IMR-90 (cell line): ENCODE data around the gene RUNX3. TPM values are rescaled to one million over a fixed set of nuclear protein-coding genes. Genes with fewer than 3 reads are reported as not detected.

Experiments used
- ATAC-seq: fragments of 200-7000 bp; cut with Tn5 transposase; 2 replicates; pipeline ENCODE4 v1.9.1; 2020; ENCODE audit warnings: low read depth, mild to moderate bottlenecking, moderate library complexity
- BruUV-seq: library from RNA; stranded (reverse); fragments of 400-500 nt; replicated peaks from 2 replicates; lab custom pipeline; 2021; lab: Mats Ljungman, UMichigan
- CTCF ChIA-PET: fragments of 300-600 bp; formaldehyde crosslinking; extraction: SDS; loops from one replicate; lab custom pipeline; 2021; ENCODE audit warnings: antibody characterized with exemption; lab: Yijun Ruan, JAX
- POLR2A ChIA-PET: fragments of 300-600 bp; sonication (Branson Sonifier 250); formaldehyde crosslinking; loops from one replicate; lab custom pipeline; 2022; ENCODE audit warnings: antibody characterized with exemption; ENCODE audit not compliant: unreplicated experiment; lab: Charles Lee
- DNase-seq: peaks from one replicate; pipeline ENCODE4 v3.0.0; 2013
- H2AFZ ChIP-seq: replicated peaks from 2 replicates; pipeline ENCODE3; 2013; ENCODE audit warnings: low read length, mild to moderate bottlenecking; ENCODE audit not compliant: poor library complexity
- H2AK5ac ChIP-seq: 2 replicates; pipeline ENCODE4 v1.6.1; 2013; ENCODE audit warnings: low read depth, low read length, inconsistent platforms
- H2AK9ac ChIP-seq: replicated peaks from 2 replicates; pipeline ENCODE3; 2013; ENCODE audit warnings: mild to moderate bottlenecking, low read depth, low read length, moderate library complexity; ENCODE audit not compliant: poor library complexity
- H2BK120ac ChIP-seq: 2 replicates; pipeline ENCODE4 v1.6.1; 2013; ENCODE audit warnings: low read depth, low read length, inconsistent platforms
- H2BK15ac ChIP-seq: 3 replicates; pipeline ENCODE4 v1.6.1; 2013; ENCODE audit warnings: low read depth, low read length, inconsistent platforms
- H2BK20ac ChIP-seq: 2 replicates; pipeline ENCODE4 v1.6.1; 2013; ENCODE audit warnings: low read depth, mild to moderate bottlenecking, inconsistent platforms, low read length, moderate library complexity
- H2BK5ac ChIP-seq: 2 replicates; pipeline ENCODE4 v1.6.1; 2013; ENCODE audit warnings: mild to moderate bottlenecking, low read depth, low read length, inconsistent platforms; ENCODE audit not compliant: poor library complexity, severe bottlenecking
- H3K14ac ChIP-seq: replicated peaks from 2 replicates; pipeline ENCODE4 v1.6.1; 2013; ENCODE audit warnings: low read depth, low read length, inconsistent platforms
- H3K18ac ChIP-seq: 2 replicates; pipeline ENCODE4 v1.6.1; 2013; ENCODE audit warnings: low read depth, low read length, control low read depth
- H3K23ac ChIP-seq: 2 replicates; pipeline ENCODE4 v1.6.1; 2013; ENCODE audit warnings: low read depth, low read length, inconsistent platforms
- H3K27ac ChIP-seq: 2 replicates; pipeline ENCODE4 v1.5.1; 2013; ENCODE audit warnings: mild to moderate bottlenecking, control low read depth, low read length; ENCODE audit not compliant: insufficient read depth
- H3K27me3 ChIP-seq: 2 replicates; pipeline ENCODE4 v1.6.1; 2013; ENCODE audit warnings: low read length; ENCODE audit not compliant: control insufficient read depth, insufficient read depth
- H3K36me3 ChIP-seq: 2 replicates; pipeline ENCODE4 v1.6.1; 2013; ENCODE audit warnings: low read length, mixed read lengths; ENCODE audit not compliant: control insufficient read depth, insufficient read depth
- H3K4ac ChIP-seq: 2 replicates; pipeline ENCODE4 v1.6.1; 2013; ENCODE audit warnings: low read depth, low read length, inconsistent platforms
- H3K4me1 ChIP-seq: 2 replicates; pipeline ENCODE4 v1.6.1; 2013; ENCODE audit warnings: low read length, mixed read lengths; ENCODE audit not compliant: control insufficient read depth, insufficient read depth
- H3K4me2 ChIP-seq: 2 replicates; pipeline ENCODE4 v1.6.1; 2013; ENCODE audit warnings: low read depth, mild to moderate bottlenecking, control low read depth, low read length, moderate library complexity
- H3K4me3 ChIP-seq: 2 replicates; pipeline ENCODE4 v1.5.1; 2013; ENCODE audit warnings: low read depth, mild to moderate bottlenecking, control low read depth, low read length, moderate library complexity; ENCODE audit not compliant: insufficient read depth
- H3K56ac ChIP-seq: 2 replicates; pipeline ENCODE4 v1.6.1; 2013; ENCODE audit warnings: low read length, inconsistent platforms; ENCODE audit not compliant: insufficient read depth; ENCODE audit errors: extremely low read depth
- H3K79me1 ChIP-seq, 2 experiments: 2 replicates each; pipeline ENCODE4 v1.6.1; 2013; ENCODE audit warnings: low read length in 2 of 2, inconsistent platforms in 1 of 2, low read depth in 1 of 2
- H3K9ac ChIP-seq: 2 replicates; pipeline ENCODE4 v1.6.1; 2013; ENCODE audit warnings: low read depth, low read length, control low read depth
- H3K9me1 ChIP-seq: 2 replicates; pipeline ENCODE4 v1.6.1; 2013; ENCODE audit warnings: low read length, inconsistent platforms; ENCODE audit not compliant: insufficient read depth
- H3K9me3 ChIP-seq: 2 replicates; pipeline ENCODE4 v1.6.1; 2013; ENCODE audit warnings: low read length; ENCODE audit not compliant: control insufficient read depth, insufficient read depth
- H4K20me1 ChIP-seq: 2 replicates; pipeline ENCODE4 v1.6.1; 2013; ENCODE audit warnings: low read length, inconsistent platforms; ENCODE audit not compliant: insufficient read depth
- H4K5ac ChIP-seq: 2 replicates; pipeline ENCODE4 v1.6.1; 2013; ENCODE audit warnings: mild to moderate bottlenecking, low read depth, low read length, control low read depth
- H4K8ac ChIP-seq, 2 experiments: 2 replicates each; pipeline ENCODE4 v1.6.1; 2013; ENCODE audit warnings: low read depth in 2 of 2, low read length in 2 of 2, control low read depth in 1 of 2, inconsistent platforms in 1 of 2
- H4K91ac ChIP-seq: 2 replicates; pipeline ENCODE4 v1.6.1; 2013; ENCODE audit warnings: low read depth, low read length, inconsistent platforms; ENCODE audit not compliant: insufficient read depth
- RCOR1 ChIP-seq: IDR thresholded peaks from 2 replicates; pipeline ENCODE4 v1.6.1; 2012; ENCODE audit warnings: mild to moderate bottlenecking, low read length, improper control_type of control experiment; ENCODE audit not compliant: insufficient replicate concordance
- RFX5 ChIP-seq: IDR thresholded peaks from 2 replicates; pipeline ENCODE4 v1.8.0; 2012; ENCODE audit warnings: low read depth, mild to moderate bottlenecking, low read length, moderate library complexity
- SMC3 ChIP-seq: fragments of 150-350 bp; IDR thresholded peaks from 2 replicates; pipeline ENCODE4 v1.6.1; 2016; ENCODE audit warnings: low read depth, mild to moderate bottlenecking, antibody characterized with exemption, low read length, moderate library complexity
- WGBS, 2 experiments: methylation state at CpG; one replicate each; pipeline versions ENCODE4 v1.1.5 to v1.1.7; 2013; ENCODE audit warnings: missing lambda C conversion rate in 2 of 2; ENCODE audit not compliant: insufficient read length in 1 of 2; ENCODE audit errors: extremely low coverage in 2 of 2; 5-methylcytosine and 5-hydroxymethylcytosine counted together
- dilution Hi-C: fragments of 300-500 bp; cut with HindIII; formaldehyde crosslinking; loops from one replicate; pipeline ENCODE4 v1.14.3; 2018; ENCODE audit warnings: low sequenced_read_pairs; ENCODE audit not compliant: unreplicated experiment
- in situ Hi-C: fragments of 300-500 bp; cut with MboI; formaldehyde crosslinking; loops from 3 replicates; pipeline ENCODE4 v1.14.3; 2019; ENCODE audit warnings: low sequenced_read_pairs, inconsistent platforms, mixed read lengths
- intact Hi-C: fragments of 100-400 bp; cut with micrococcal nuclease; formaldehyde crosslinking; loops from 2 replicates; pipeline ENCODE4 v1.10.0; 2022
- polyA plus RNA-seq, 3 experiments: library from polyadenylated mRNA; depleted of rRNA; stranded (reverse); fragments of >200 nt; gene quantifications; 2 replicates each; pipeline ENCODE4 v1.2.3, GENCODE V29; 2012; ENCODE audit warnings: low replicate concordance in 1 of 3
- total RNA-seq: library from RNA; depleted of rRNA; stranded (reverse); fragments of >200 nt; gene quantifications from 2 replicates; pipeline ENCODE4 v1.2.3, GENCODE V29; 2012

RUNX3 gene
- total and polyA plus RNA-seq, 2 of the 4 experiments (the other 2 are of a cell fraction), result 0.07 TPM; not detected in 1

- no peak overlapping the region for H3K27ac ChIP-seq
- no peak overlapping the region for H2AK5ac ChIP-seq
- H3K23ac ChIP-seq, result no peak overlapping the region
- H2BK120ac ChIP-seq, result no peak overlapping the region
- H2BK5ac ChIP-seq, result no peak overlapping the region
- dilution Hi-C loops, result no loop called here
- no peak overlapping the region for H3K9ac ChIP-seq
- ChIA-PET POLR2A (no interaction called here), CTCF (no interaction called here)
- no peak overlapping the region for H4K5ac ChIP-seq
- in situ Hi-C loops, result no loop called here
- H3K4ac ChIP-seq, result no peak overlapping the region
- H3K4me3 ChIP-seq, result no peak overlapping the region
- H3K4me1 ChIP-seq, result no peaks in the 10 kb centered on the region
- H3K9me1 ChIP-seq, result peaks cover 9% of the 10 kb centered on the region; the same call in 1 of the 2 replicates
- peaks cover 34% of the 10 kb centered on the region for H3K27me3 ChIP-seq
- no peak overlapping the region for H2BK15ac ChIP-seq
- no peak overlapping the region for H4K8ac ChIP-seq
- WGBS, 2 experiments, result 73% methylated on average over 3 of the region's 6 CpGs; no CpG with 5 or more reads in 1 of the 2 experiments
- H2BK20ac ChIP-seq, result no peak overlapping the region
- intact Hi-C loops, result loop anchor here (5.0 kb wide), 1 partner anchor 59 kb away; no protein-coding TSS in a partner anchor
- no peak for TF ChIP-seq RFX5
- TF ChIP-seq SMC3, result no peak
- TF ChIP-seq RCOR1, result no peak
- BruUV-seq, result no TSS peak
- no peak overlapping the region for H3K4me2 ChIP-seq
- H3K56ac ChIP-seq, result no peak overlapping the region
- H4K20me1 ChIP-seq, result peaks cover 3% of the 10 kb centered on the region; the same call in 1 of the 2 replicates
- no peak overlapping the region for H2AK9ac ChIP-seq
- H3K9me3 ChIP-seq, result peaks cover 2% of the 10 kb centered on the region; the same call in 1 of the 2 replicates
- no peak for ATAC-seq
- H3K79me1 ChIP-seq, result no peaks in the 10 kb centered on the region
- no peak overlapping the region for H3K18ac ChIP-seq
- H4K91ac ChIP-seq, result no peak overlapping the region
- no peak overlapping the region for H2AFZ ChIP-seq
- no peaks in the 10 kb centered on the region for H3K36me3 ChIP-seq
- DNase-seq, result no peak
- H3K14ac ChIP-seq, result no peak overlapping the region
Measured at GRCh38 chr1:24921412-24921811, 8.7 kb downstream of the RUNX3 start.
